ENCODE results near the gene RUFY1.
"Not testable (repeated sequence)": the region's sequence is repeated elsewhere in the genome, so short reads cannot be mapped to it uniquely, and the experiment has no call there.

DNA sequence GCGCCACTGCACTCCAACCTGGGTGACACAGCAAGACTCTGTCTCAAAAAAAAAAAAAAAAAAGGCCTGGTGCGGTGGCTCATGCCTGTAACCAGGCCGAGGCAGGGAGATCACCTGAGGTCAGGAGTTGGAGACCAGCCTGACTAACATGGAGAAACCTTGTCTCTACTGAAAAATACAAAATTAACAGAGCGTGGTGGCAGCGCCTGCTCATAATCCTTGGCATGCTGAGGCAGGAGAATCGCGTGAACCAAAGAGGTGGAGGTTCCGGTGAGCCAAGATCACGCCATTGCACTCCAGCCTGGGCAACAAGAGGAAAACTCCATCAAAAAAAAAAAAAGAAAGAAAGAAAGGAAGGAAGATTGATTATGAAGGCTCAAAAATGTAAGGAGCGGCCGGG lies 88.9 kb downstream of the RUFY1 start:
- TF ChIP-seq PHB2 (IDR thresholded peaks at IDR 0.05; ENCODE audit: low read depth); POLR2A (conservative IDR thresholded peaks at IDR 0.05); HNRNPH1 (optimal IDR thresholded peaks at IDR 0.05; ENCODE audit: low read depth, low read length): not testable (repeated sequence)
